WTC11 (cell line): Measurements from ENCODE around the gene CTNNA3.

ENCODE experiments used
- NFYB ChIP-seq: sonication (generic); formaldehyde crosslinking; conservative IDR thresholded peaks from 2 replicates; pipeline ENCODE4 v1.8.0; 2022; ENCODE audit warnings: low read depth, missing genetic modification reagents
- NR2C2 ChIP-seq: sonication (generic); formaldehyde crosslinking; IDR thresholded peaks from 2 replicates; pipeline ENCODE4 v1.8.0; 2022; ENCODE audit warnings: mild to moderate bottlenecking, missing genetic modification reagents
- NR3C1 ChIP-seq: sonication (generic); formaldehyde crosslinking; conservative IDR thresholded peaks from 2 replicates; pipeline ENCODE4 v1.8.1; 2023; ENCODE audit warnings: low read depth, mild to moderate bottlenecking, missing genetic modification reagents
- SOX15 ChIP-seq: fragments of 250-450 bp; sonication (Bioruptor Pico); IDR thresholded peaks from 2 replicates; pipeline ENCODE4 v1.9.0; 2021; ENCODE audit warnings: mild to moderate bottlenecking
- TEAD4 ChIP-seq: sonication (generic); formaldehyde crosslinking; IDR thresholded peaks from 2 replicates; pipeline ENCODE4 v1.8.0; 2022; ENCODE audit warnings: mild to moderate bottlenecking, missing genetic modification reagents
- TF ChIP-seq, protein P1 (sequence below): fragments of 200-600 bp; IDR thresholded peaks from 2 replicates; pipeline ENCODE4 v1.8.0; 2022; ENCODE audit warnings: antibody characterized with exemption

DNA sequence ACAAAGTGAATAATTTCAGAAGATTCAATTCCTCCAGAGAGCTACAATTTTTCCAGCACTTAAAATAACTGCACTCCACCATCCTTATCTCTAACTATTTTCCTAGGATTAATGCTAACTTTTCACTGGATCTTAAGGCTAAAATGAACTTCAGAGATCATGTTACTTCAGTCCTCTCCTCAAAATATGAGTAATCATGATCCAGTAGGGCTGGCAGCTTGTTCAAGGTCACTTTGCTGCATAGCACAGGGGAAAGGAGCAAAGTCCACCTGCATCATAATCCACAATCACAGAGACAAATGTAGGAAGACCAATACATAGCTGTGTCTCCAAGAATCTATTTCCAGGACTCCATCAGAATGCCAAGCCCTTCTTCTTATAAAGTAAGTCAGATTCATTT is 619.9 kb downstream of the CTNNA3 start:
- TF ChIP-seq, protein P1, sequence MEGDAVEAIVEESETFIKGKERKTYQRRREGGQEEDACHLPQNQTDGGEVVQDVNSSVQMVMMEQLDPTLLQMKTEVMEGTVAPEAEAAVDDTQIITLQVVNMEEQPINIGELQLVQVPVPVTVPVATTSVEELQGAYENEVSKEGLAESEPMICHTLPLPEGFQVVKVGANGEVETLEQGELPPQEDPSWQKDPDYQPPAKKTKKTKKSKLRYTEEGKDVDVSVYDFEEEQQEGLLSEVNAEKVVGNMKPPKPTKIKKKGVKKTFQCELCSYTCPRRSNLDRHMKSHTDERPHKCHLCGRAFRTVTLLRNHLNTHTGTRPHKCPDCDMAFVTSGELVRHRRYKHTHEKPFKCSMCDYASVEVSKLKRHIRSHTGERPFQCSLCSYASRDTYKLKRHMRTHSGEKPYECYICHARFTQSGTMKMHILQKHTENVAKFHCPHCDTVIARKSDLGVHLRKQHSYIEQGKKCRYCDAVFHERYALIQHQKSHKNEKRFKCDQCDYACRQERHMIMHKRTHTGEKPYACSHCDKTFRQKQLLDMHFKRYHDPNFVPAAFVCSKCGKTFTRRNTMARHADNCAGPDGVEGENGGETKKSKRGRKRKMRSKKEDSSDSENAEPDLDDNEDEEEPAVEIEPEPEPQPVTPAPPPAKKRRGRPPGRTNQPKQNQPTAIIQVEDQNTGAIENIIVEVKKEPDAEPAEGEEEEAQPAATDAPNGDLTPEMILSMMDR = no peak
- TF ChIP-seq SOX15 (CRISPR knock-in tag) (no peak), NR2C2 (CRISPR knock-in tag) (no peak), TEAD4 (CRISPR knock-in tag) (no peak), NR3C1 (no peak), NFYB (CRISPR knock-in tag) (no peak)
